Testis (tissue), 3 donors: ENCODE results near the gene TLR8. TPM values are rescaled to one million over a fixed set of nuclear protein-coding genes. Genes with fewer than 3 reads are reported as not detected.

Experiments
- DNase-seq: peaks from one replicate; pipeline ENCODE4 v3.0.0-alpha.2; 2019
- H3K27ac ChIP-seq, 2 donors: fragments of 200-600 bp; sonication (generic); one replicate each; pipeline ENCODE4 v1.5.1; 2019
- H3K27me3 ChIP-seq: fragments of 200-600 bp; sonication (generic); one replicate; pipeline ENCODE4 v1.5.1; 2019
- H3K36me3 ChIP-seq: fragments of 200-600 bp; sonication (generic); one replicate; pipeline ENCODE4 v1.5.1; 2017; ENCODE audit warnings: low read depth; ENCODE audit errors: missing control alignments
- H3K4me1 ChIP-seq: fragments of 200-600 bp; sonication (generic); one replicate; pipeline ENCODE4 v1.5.1; 2019
- H3K4me3 ChIP-seq, 2 donors: fragments of 200-600 bp; sonication (generic); one replicate each; pipeline ENCODE4 v1.5.1; 2017 to 2019
- H3K9me3 ChIP-seq: fragments of 200-600 bp; sonication (generic); one replicate; pipeline ENCODE4 v1.5.1; 2017
- POLR2A ChIP-seq: fragments of 450-650 bp; IDR thresholded peaks from one replicate; pipeline ENCODE4 v1.6.1; 2017; ENCODE audit warnings: antibody characterized with exemption, mild to moderate bottlenecking, moderate library complexity
- WGBS, 2 donors: methylation state at CpG; one replicate each; pipeline ENCODE4 v1.1.5; 2018; 5-methylcytosine and 5-hydroxymethylcytosine counted together
- intact Hi-C: fragments of 100-400 bp; cut with DNase I; formaldehyde crosslinking; loops from one replicate; pipeline ENCODE4 v1.15.1; 2023; ENCODE audit warnings: low total_unique reads
- polyA plus RNA-seq: library from polyadenylated mRNA; stranded (reverse); fragments of 350-450 nt; fragmentation: Illumina TruSeq; extraction: RNeasy Lipid Tissue Mini Kit (QIAGEN cat#74804); gene quantifications from one replicate; pipeline ENCODE4 v1.2.3, GENCODE V29; 2014; ENCODE audit warnings: low read depth, low replicate concordance; ENCODE audit not compliant: insufficient read depth
- total RNA-seq, 2 donors: library from RNA; depleted of rRNA; stranded (reverse); fragments of >200 nt; gene quantifications; one replicate each; pipeline ENCODE4 v1.2.3, GENCODE V29; 2016
- TF ChIP-seq, protein P1 (sequence below), 3 experiments: fragments of 450-650 bp in 2 of 3; fragments of 200-600 bp in 1 of 3; sonication (generic) in 1 of 3; IDR thresholded peaks; one replicate each; pipeline ENCODE4 v1.5.1; 2016 to 2019; ENCODE audit warnings: antibody characterized with exemption in 3 of 3, mild to moderate bottlenecking in 2 of 3, moderate library complexity in 1 of 3

The TLR8 gene
- total and polyA plus RNA-seq, 3 donors from 2014 or later = 0.08 to 1.3 (median 0.50) TPM

DNA sequence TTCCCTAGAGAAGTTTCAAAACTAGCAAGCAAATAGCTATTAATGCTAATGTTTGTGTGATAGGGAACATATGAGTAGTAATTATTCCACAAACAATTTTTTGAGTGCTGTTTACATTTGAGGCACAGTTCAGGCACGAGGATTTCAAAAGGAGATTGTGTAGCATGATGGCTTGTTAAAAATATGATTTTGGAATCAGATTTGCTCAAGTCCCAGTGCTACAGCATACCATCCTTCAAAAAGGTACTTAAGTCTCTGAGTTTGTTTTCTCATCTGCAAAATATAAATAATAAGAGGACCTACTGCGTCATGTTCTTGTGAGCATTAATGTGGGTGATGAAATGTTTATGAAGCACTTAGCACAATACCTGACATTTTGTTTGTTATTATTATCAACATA, 11.3 kb downstream of the TLR8 start:
- 83 to 92% methylated on average over 2 of the region's 2 CpGs for WGBS, 2 donors
- TF ChIP-seq, protein P1, sequence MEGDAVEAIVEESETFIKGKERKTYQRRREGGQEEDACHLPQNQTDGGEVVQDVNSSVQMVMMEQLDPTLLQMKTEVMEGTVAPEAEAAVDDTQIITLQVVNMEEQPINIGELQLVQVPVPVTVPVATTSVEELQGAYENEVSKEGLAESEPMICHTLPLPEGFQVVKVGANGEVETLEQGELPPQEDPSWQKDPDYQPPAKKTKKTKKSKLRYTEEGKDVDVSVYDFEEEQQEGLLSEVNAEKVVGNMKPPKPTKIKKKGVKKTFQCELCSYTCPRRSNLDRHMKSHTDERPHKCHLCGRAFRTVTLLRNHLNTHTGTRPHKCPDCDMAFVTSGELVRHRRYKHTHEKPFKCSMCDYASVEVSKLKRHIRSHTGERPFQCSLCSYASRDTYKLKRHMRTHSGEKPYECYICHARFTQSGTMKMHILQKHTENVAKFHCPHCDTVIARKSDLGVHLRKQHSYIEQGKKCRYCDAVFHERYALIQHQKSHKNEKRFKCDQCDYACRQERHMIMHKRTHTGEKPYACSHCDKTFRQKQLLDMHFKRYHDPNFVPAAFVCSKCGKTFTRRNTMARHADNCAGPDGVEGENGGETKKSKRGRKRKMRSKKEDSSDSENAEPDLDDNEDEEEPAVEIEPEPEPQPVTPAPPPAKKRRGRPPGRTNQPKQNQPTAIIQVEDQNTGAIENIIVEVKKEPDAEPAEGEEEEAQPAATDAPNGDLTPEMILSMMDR (IDR thresholded peaks at IDR 0.05) = no peak
- no peak for TF ChIP-seq POLR2A
- H3K36me3 ChIP-seq = no peaks in the 10 kb centered on the region
- H3K27ac ChIP-seq = no peak overlapping the region
- H3K9me3 ChIP-seq = no peaks in the 10 kb centered on the region
- H3K4me3 ChIP-seq = no peak overlapping the region
- no peaks in the 10 kb centered on the region for H3K27me3 ChIP-seq
- intact Hi-C loops = no loop called here
- no peaks in the 10 kb centered on the region for H3K4me1 ChIP-seq
- DNase-seq = no peak

DNA sequence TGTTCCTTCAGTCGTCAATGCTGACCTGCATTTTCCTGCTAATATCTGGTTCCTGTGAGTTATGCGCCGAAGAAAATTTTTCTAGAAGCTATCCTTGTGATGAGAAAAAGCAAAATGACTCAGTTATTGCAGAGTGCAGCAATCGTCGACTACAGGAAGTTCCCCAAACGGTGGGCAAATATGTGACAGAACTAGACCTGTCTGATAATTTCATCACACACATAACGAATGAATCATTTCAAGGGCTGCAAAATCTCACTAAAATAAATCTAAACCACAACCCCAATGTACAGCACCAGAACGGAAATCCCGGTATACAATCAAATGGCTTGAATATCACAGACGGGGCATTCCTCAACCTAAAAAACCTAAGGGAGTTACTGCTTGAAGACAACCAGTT, 12.6 kb downstream of the TLR8 start:
- no peaks in the 10 kb centered on the region for H3K36me3 ChIP-seq
- intact Hi-C loops = no loop called here
- WGBS, 2 donors = 77% methylated on average over 10 of the region's 10 CpGs
- no peak for TF ChIP-seq POLR2A
- TF ChIP-seq, protein P1 (IDR thresholded peaks at IDR 0.05) = no peak
- H3K27ac ChIP-seq = no peak overlapping the region
- no peak overlapping the region for H3K4me3 ChIP-seq
- no peak for DNase-seq
- no peaks in the 10 kb centered on the region for H3K4me1 ChIP-seq
- no peaks in the 10 kb centered on the region for H3K27me3 ChIP-seq
- no peaks in the 10 kb centered on the region for H3K9me3 ChIP-seq

DNA sequence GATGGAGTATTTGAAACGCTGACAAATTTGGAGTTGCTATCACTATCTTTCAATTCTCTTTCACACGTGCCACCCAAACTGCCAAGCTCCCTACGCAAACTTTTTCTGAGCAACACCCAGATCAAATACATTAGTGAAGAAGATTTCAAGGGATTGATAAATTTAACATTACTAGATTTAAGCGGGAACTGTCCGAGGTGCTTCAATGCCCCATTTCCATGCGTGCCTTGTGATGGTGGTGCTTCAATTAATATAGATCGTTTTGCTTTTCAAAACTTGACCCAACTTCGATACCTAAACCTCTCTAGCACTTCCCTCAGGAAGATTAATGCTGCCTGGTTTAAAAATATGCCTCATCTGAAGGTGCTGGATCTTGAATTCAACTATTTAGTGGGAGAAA, 13.2 kb downstream of the TLR8 start:
- 52 to 69% methylated on average over 8 of the region's 8 CpGs for WGBS, 2 donors
- no peaks in the 10 kb centered on the region for H3K9me3 ChIP-seq
- no peaks in the 10 kb centered on the region for H3K36me3 ChIP-seq
- no peaks in the 10 kb centered on the region for H3K27me3 ChIP-seq
- intact Hi-C loops = no loop called here
- TF ChIP-seq POLR2A = no peak
- TF ChIP-seq, protein P1 (IDR thresholded peaks at IDR 0.05) = no peak
- no peaks in the 10 kb centered on the region for H3K4me1 ChIP-seq
- H3K27ac ChIP-seq = no peak overlapping the region
- DNase-seq = no peak
- no peak overlapping the region for H3K4me3 ChIP-seq

DNA sequence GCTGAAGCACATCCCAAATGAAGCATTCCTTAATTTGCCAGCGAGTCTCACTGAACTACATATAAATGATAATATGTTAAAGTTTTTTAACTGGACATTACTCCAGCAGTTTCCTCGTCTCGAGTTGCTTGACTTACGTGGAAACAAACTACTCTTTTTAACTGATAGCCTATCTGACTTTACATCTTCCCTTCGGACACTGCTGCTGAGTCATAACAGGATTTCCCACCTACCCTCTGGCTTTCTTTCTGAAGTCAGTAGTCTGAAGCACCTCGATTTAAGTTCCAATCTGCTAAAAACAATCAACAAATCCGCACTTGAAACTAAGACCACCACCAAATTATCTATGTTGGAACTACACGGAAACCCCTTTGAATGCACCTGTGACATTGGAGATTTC, 14.6 kb downstream of the TLR8 start:
- no peaks in the 10 kb centered on the region for H3K9me3 ChIP-seq
- DNase-seq = no peak
- intact Hi-C loops = no loop called here

More for the DNA sequence above, 14.6 kb downstream of the TLR8 start:
- Histone ChIP-seq H3K4me1 (no peaks in the 10 kb centered on the region), H3K36me3 (no peaks in the 10 kb centered on the region), H3K27ac (no peak overlapping the region), H3K27me3 (no peaks in the 10 kb centered on the region), H3K4me3 (no peak overlapping the region)
- TF ChIP-seq, protein P1 (IDR thresholded peaks at IDR 0.05) = no peak
- TF ChIP-seq POLR2A = no peak
- WGBS, 2 donors = 57 to 82% methylated on average over 8 of the region's 8 CpGs
